ENCODE results near the gene MGAT4C.
"Not testable (repeated sequence)": the region's sequence is repeated elsewhere in the genome, so short reads cannot be mapped to it uniquely, and the experiment has no call there.

The MGAT4C gene

GRCh38 chr12:86256163-86256562 lies at the start of gene MGAT4C:
Gene MGAT4C (minus strand): TSS chr12:86256391.
- DNase-seq: no peak

GRCh38 chr12:86296396-86296795 lies 40.2 kb upstream of the MGAT4C start:
- DNase-seq: not testable (repeated sequence)

GRCh38 chr12:86293682-86294240 lies 37.6 kb upstream of the MGAT4C start:
- DNase-seq: no peak

- DNase-seq: no peak
These were observed 36.3 kb upstream of the MGAT4C start for GRCh38 chr12:86292480-86292879.

GRCh38 chr12:86290615-86291014 lies 34.4 kb upstream of the MGAT4C start:
- no peak for DNase-seq

- no peak for DNase-seq
These were observed 29.9 kb upstream of the MGAT4C start for GRCh38 chr12:86286119-86286518.

- no peak for DNase-seq
These were observed 27.4 kb upstream of the MGAT4C start for GRCh38 chr12:86283620-86284019.

- no peak for DNase-seq
These were observed 19.2 kb upstream of the MGAT4C start for GRCh38 chr12:86275356-86275755.

DNA sequence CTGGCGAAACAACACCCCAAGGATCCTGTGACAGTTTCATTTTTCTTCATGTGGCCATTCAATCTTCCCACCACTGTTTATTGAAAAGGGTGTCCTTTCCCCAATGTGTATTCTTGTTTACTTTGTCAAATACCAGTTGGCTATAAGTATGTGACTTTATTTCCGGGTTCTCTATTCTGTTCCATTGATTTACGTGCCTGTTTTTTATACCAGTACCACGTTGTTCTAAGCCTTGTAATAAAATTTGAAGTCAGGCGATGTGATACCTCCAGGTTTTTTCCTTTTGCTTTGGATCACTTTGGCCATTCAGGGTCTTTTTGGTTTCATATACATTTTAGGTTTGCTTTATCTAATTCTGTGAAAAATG lies 9.1 kb upstream of the MGAT4C start:
- no peak for DNase-seq

GRCh38 chr12:86264451-86265328 lies 8.5 kb upstream of the MGAT4C start:
- no peak for DNase-seq

- no peak for DNase-seq
These were observed 5.4 kb upstream of the MGAT4C start for GRCh38 chr12:86261578-86261977.

DNA sequence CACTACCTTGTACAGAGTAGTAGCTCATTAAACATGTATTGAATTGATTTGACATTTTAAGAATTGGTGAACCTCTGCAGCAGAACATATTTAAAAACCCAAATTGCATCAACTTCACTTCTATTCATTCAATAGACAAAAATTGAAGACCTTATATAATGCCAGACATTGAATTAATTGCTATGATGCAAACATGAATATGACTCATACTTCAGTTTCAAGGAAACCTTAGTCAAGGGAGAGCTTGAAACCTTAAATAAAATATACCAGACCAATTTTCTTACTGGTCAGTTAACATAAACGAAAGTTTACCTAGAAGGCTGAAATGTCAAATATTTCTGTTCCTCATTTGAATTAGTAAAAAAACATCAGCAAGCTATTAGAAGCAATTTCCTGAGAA lies 5.0 kb upstream of the MGAT4C start:
- no peak for DNase-seq

DNA sequence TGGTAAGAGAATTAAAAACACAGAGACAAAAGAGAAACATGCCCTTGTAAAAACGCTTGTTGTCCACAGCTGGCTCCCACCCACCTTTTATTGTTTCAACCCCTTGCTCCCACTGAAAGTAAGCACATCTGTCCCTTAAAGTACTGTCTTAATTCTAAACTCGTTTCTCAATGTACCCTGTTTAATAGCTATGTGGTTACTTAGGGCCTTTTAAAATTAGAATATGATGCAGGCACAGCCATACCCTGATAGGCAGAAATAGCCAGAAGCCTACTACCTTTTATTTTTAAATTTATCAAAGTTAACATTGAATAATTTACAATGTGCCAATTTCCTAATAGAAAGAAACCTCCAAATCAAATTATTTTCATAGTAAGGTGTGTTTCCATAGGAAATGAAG lies 4.0 kb upstream of the MGAT4C start:
- DNase-seq: no peak

DNA sequence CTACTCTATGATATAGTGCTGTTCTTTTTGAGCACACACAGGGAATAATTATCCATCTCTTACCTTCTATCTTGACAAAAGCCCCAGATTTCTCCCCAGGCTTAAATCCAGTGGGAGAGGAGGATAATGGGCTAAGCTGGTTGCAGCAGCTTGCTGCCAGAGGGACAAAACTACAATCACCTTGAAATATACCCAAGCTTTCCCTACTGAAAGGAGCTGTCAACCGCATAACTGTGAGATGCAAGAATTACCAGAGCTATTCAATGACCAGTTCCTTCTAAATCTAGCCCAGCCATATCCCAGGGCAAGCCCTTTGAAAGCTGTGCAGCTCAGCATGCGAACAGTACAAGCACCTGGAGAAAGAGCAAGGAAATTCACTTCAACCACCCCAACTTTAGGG lies 943 bp upstream of the MGAT4C start:
- no peak for DNase-seq

DNA sequence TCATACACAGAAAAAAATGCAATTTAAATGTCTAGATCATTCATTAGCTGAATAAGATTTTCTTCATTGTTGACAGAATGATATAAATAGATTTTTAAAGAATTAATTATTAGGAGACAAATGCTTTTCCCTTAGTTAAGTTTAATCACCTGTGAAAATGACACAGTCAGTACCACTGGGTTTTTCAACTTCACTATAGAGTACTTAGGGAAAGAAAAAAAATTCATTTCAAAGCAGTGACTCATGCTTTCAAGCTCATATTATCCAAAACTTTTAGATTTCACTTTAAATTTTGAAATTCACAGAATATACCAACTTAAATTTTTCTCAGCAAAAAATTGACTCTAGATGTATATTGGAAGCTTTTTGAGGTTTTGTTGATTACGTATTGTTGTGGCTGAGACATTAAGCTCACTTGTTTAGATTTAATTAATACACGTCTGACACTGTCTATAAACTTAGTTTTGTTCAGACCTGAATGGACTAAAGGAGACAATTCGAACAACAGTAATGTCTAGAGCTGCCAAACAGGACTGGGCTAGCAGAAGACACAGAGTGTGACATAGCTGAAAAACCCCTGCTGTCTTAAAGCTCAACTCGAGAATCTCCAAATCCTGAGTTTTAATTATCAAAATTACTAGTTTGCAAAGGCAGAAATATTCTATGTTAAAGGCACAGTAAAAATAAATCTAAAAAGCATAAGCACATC lies 1.6 kb downstream of the MGAT4C start:
- no peak for DNase-seq

DNA sequence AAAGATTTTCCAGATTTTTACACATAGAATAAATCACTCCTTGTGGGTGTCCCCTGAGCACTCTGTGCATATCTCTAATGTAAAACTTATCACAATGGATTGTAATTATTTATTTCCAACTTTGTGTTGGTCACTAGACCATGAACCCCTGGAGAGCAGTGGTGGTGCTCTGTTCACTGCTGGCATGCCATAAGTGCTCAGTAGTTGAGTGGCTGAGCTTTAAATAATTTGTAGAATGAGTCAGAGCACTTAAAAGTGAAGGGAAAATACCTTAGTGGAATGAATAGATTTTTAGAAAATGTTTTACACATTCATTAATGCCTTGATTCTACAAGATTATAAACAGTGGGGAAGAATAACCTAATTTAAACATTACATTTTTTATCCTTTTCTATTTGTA lies 6.3 kb downstream of the MGAT4C start:
- DNase-seq: no peak

DNA sequence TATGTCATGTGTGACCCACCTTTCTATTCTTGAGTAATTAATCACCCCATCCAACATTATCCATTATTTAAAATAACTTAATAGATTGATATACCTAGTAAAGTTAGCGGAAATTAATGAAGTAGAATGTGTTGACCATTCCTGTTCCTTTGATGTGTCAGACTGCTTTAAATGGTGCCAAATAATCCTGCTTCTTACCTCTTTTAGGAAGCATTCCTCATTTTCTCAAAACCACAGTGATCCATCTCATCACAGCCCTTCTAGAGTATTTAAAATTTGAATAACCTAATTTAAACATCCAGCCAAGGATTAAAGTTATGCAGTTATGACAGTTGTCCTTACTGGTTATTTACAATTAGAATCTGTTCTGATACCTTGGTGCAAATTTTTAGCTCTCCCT lies 6.9 kb downstream of the MGAT4C start:
- no peak for DNase-seq

DNA sequence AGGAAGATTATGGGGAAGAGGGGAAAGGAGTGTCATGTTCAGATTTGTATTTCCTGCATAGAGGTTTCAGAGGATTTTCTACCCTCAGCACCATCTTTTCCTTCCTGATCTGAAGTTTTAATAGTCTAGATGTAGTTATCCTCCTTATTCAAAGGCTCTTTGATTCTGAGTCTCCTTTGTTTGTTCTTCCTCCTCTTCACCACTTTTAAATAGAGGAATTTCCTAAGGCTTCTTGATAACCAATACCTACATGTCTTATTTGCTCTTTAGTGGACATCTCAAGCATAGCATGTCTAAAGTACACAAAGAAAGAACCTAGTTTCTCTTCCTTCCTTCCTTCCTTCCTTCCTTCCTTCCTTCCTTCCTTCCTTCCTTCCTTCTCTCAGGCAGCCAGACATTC lies 8.3 kb downstream of the MGAT4C start:
- no peak for DNase-seq

GRCh38 chr12:86241600-86241999 lies 14.6 kb downstream of the MGAT4C start:
- DNase-seq: no peak

DNA sequence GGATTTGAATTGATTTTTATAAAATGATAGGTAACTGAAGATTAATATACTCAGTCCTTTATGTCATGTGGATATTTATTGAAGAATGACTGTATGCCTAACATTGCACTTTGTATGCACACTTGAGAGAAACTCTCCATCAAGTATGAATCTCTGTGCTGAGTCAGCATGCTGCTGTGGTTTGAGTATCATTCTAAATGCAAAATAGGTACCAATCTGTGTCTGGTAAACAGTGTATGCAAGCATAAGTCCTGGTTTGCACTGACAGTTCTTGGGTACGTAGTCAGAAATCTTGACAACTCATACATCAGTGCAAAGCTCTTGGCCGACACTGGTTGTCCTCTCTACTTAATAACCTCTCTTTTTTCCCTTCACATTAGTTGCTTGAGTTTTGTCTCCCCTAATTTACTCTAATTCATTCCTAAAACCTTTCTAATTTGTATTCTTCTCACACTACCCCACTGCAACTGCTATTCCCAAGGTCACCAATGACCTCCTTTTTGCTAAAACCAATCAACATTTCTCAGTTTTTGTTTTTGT lies 21.8 kb downstream of the MGAT4C start:
- DNase-seq: no peak

DNA sequence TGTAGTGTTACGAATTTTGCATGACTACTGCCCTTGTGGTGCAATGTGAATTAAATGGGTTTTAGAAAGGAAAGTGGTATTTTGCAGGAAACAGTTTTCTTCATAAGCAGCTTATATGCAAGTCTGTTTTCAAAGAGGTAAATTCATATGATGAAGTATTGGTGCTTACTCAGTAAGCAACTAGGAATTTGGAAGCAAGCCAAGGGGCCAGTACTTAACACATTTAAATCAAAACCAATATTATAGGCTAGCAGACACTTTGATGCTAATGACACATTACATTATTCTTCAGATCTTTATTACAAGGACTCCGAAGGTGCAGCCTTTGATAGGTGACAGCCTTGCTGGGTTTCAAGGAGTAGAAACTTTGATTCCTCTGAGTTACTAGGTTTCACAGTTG lies 23.1 kb downstream of the MGAT4C start:
- DNase-seq: no peak

DNA sequence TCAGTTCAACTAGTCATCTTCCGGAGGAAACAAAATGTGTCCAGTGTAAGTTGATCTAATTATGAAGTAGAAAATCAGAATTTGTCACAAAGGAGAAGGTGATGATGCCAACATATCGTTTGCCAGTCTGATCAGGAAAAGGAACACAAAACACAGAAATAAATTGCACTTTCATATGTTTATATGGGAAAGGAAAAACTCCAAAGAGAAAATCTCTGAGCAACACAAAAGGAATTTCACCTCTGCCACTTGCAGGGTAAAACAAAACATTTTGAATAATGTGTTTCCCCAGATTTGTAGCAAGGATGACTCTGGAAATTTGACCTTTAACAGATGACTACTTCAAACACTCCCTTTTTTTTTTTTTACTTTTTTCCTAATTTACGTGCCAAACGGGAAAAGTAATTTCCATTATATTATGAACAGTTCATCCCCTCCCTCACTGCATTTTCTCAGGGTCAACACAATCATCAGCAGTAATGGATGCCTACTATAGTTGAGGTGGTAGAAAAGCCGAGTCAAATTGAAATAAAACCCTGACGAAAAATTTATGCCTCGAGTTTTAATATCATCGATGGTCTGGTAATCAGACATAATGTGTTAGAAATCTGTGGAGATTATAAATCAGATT lies 25.6 kb downstream of the MGAT4C start:
- no peak for DNase-seq

DNA sequence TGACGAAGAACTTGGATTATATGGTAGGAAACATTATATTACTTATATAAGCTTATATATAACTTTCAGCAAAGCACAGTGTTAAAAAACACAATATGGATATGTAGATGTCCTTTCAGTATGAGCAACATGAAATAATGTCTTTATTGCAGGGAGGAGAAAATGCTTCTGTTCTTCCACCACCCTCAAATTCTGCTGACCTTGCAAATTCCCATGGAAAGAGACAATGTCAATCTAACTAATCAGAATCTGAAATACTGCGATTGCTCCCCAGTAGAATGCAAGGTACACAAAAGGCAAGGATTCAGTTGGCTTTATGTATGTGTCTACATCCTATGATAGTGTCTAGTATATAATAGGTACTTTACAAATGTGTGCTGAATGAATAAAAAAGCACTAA lies 26.4 kb downstream of the MGAT4C start:
- no peak for DNase-seq

Measured in AML-193 (cell line).